HL-60 (cell line): ENCODE measurements around the gene CTIF.

Experiments
- DNase-seq, 2 experiments: peaks; one replicate each; pipeline ENCODE4 v3.0.0-alpha.2; 2010 to 2020; ENCODE audit warnings: low read depth in 1 of 2, low spot score in 1 of 2
- H3K27ac ChIP-seq: fragments of 250-450 bp; sonication (Bioruptor Pico); replicated peaks from 2 replicates; pipeline ENCODE4 v1.5.1; 2020; ENCODE audit warnings: mild to moderate bottlenecking, moderate library complexity
- H3K27me3 ChIP-seq: fragments of 250-450 bp; sonication (Bioruptor Pico); 2 replicates; pipeline ENCODE4 v1.5.1; 2021; ENCODE audit warnings: mild to moderate bottlenecking, moderate library complexity; ENCODE audit not compliant: insufficient read depth, poor library complexity, severe bottlenecking
- H3K4me3 ChIP-seq: replicated peaks from 2 replicates; pipeline ENCODE4 v1.5.1; 2011; ENCODE audit warnings: mild to moderate bottlenecking, control low read depth, low read length; ENCODE audit not compliant: insufficient read depth
- CTCF ChIP-seq: IDR thresholded peaks from one replicate; pipeline ENCODE4 v1.5.1; 2011; ENCODE audit warnings: low read length, control low read depth, inconsistent platforms; ENCODE audit not compliant: insufficient read depth
- GABPA ChIP-seq: IDR thresholded peaks from 2 replicates; pipeline ENCODE4 v1.6.1; 2012; ENCODE audit warnings: low read depth
- POLR2AphosphoS5 ChIP-seq: IDR thresholded peaks from 2 replicates; pipeline ENCODE4 v1.6.1; 2012; ENCODE audit warnings: low read depth
- REST ChIP-seq: IDR thresholded peaks from 2 replicates; pipeline ENCODE4 v1.6.1; 2012; ENCODE audit warnings: low read depth; ENCODE audit not compliant: insufficient replicate concordance
- SPI1 ChIP-seq: IDR thresholded peaks from 2 replicates; pipeline ENCODE4 v1.6.1; 2012; ENCODE audit warnings: low read depth, mild to moderate bottlenecking, borderline replicate concordance

CTIF gene

GRCh38 chr18:48801728-48802542, 263.1 kb downstream of the CTIF start:
- TF ChIP-seq SPI1 (no peak), GABPA (no peak), POLR2AphosphoS5 (no peak), CTCF (no peak), REST (no peak)
- Histone ChIP-seq H3K27ac (no peak overlapping the region), H3K27me3 (no peaks in the 10 kb centered on the region), H3K4me3 (no peak overlapping the region)
- no peak for DNase-seq

GRCh38 chr18:48802543-48803290, 263.9 kb downstream of the CTIF start:
- DNase-seq = no peak
- TF ChIP-seq GABPA = no peak
- TF ChIP-seq POLR2AphosphoS5 = no peak
- TF ChIP-seq SPI1 = no peak
- TF ChIP-seq REST = no peak
- TF ChIP-seq CTCF = no peak
- no peak overlapping the region for H3K27ac ChIP-seq

GRCh38 chr18:48803518-48803917, 264.7 kb downstream of the CTIF start:
- TF ChIP-seq SPI1 = no peak
- TF ChIP-seq POLR2AphosphoS5 = no peak
- no peak for TF ChIP-seq CTCF
- TF ChIP-seq GABPA = no peak
- TF ChIP-seq REST = no peak
- Histone ChIP-seq H3K27ac (no peak overlapping the region), H3K4me3 (no peak overlapping the region), H3K27me3 (no peaks in the 10 kb centered on the region)
- DNase-seq = no peak

More at GRCh38 chr18:48802543-48803290, 263.9 kb downstream of the CTIF start:
- H3K27me3 ChIP-seq = no peaks in the 10 kb centered on the region
- no peak overlapping the region for H3K4me3 ChIP-seq
